ENCODE measurements around the gene PRMT1.

Gene PRMT1

DNA sequence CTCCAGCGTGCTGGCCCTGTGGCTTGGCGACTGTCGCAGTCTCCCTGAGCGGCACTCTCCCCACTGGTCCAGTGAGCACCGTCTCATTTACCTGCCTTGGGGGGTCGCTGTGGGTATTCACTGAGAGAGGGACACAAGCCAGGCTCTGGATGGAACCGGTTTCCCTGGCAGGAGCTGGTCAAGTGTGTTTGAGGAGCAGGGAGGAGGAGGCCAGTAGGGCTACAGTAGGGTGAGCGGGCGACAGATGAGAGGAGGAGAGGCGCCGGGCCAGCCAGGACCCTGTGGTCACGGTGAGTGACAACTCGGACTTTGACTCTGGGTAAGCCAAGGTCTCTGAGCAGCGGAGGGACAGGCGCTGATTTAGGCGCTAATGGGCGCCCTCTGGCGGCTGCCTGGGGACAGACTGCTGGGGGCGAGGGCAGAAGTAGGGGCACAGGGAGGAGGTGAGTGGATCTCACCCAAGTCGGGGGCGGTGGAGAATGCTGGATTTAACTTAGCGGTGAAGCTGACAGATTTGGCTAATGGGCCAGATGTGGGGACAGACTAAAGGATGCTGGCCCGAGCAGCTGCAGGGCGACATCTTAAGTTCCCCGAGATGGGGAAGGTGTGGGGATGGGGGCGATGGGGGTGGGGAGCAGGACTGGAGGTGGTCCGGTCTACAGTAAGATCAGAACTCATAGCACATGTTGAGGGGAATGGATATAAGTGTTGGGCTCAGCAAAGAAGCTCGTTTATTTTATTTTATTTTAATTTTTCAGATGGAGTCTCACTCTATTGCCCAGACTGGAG lies 4.7 kb upstream of the PRMT1 start:
- Histone ChIP-seq H3K4me1 (peaks cover 20 to 69% (median 43%) of the 10 kb centered on the region in 10 experiments), H3K27me3 (no peaks in the 10 kb centered on the region), H3K9me3 (replicated peaks in 1 of 11) (no peaks in the 10 kb centered on the region), H3K27ac (peak overlapping the region in 7 of 11 experiments; percentile 20 to 39 (median 32); a peak in 9 of 22 replicates), H3K36me3 (peaks cover 9 to 61% (median 38%) of the 10 kb centered on the region in 11 experiments; a peak in 20 of 22 replicates), H4K20me1 (peaks cover 0 to 13% (median 0%) of the 10 kb centered on the region in 11 experiments; a peak in 5 of 22 replicates), H3K4me2 (peak overlapping the region; percentile 45 to 76 (median 57); a peak in 20 of 22 replicates), H3K9ac (peak overlapping the region; percentile 11 to 64 (median 51); a peak in 17 of 22 replicates), H3K4me3 (no peak overlapping the region)
- no peak for TF ChIP-seq Cebpa-rat (IDR thresholded peaks at IDR 0.05)

DNA sequence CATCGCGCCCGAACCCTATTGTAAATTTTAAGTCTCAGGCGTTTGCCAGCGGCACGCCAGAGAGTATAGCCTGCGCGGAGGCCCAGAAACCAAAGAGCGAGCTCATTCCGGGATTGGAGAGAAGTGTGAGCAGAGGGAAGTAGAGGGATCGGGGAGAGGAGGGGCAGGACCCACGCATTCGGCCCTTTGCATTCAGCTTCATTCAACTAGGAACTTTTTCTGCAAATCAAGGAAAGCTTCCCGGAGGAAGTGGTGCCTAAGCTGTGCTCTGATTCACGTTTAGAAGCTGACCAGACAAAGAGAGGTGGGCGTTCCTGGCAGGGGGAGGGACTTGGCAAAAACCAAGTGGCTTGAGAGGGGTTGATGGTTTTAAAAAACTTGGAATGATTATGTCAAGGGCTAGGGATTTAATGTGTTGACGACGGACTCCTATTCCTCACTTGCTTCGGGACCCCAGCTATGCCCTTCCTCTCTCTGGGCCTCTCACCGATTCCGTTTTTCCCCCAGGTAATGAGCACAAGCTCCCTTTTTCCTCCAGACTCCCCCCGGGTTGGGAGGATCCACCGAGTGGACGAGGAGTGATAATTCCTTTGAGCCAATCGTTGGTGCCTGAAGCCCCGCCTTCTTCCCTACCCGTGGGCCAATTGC lies 811 bp upstream of the PRMT1 start:
- peak overlapping the region; percentile 69 to 85 (median 79) for H3K4me2 ChIP-seq
- H4K20me1 ChIP-seq = peaks cover 16 to 45% (median 36%) of the 10 kb centered on the region in 11 experiments; a peak in 21 of 22 replicates
- H3K27me3 ChIP-seq = no peaks in the 10 kb centered on the region
- H3K4me1 ChIP-seq = peaks cover 38 to 72% (median 67%) of the 10 kb centered on the region in 10 experiments
- peak overlapping the region; percentile 40 to 68 (median 58) for H3K4me3 ChIP-seq
- H3K9ac ChIP-seq = peak overlapping the region; percentile 94 to 100 (median 100)
- H3K9me3 ChIP-seq (replicated peaks in 1 of 11) = no peaks in the 10 kb centered on the region
- H3K36me3 ChIP-seq = peaks cover 4 to 36% (median 15%) of the 10 kb centered on the region in 11 experiments
- H3K27ac ChIP-seq = peak overlapping the region; percentile 93 to 100 (median 99)
- no peak for TF ChIP-seq Cebpa-rat (IDR thresholded peaks at IDR 0.05)

DNA sequence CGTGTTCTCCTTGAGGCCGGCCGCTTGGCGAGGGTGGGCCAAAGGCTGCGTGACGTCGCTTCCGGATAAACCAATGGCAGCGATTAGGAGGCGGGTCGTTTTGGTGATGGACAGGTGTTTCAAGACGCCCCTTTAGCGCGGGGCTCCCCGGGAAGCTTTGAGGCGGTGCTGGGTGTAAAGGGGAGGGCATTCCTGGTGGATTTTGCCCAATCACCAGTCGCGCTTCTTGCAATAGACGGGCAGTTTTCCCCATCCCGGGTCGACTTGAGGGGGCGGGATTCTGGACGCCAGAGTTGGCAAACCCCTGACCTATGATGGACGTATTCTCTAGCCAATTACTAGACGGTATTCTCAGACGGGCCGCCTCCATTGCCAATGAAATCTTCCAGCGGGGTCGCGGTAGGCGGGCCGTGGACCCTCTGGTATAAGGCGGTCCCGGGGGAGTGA lies 264 bp upstream of the PRMT1 start:
- H3K9me3 ChIP-seq (replicated peaks in 1 of 11) = no peaks in the 10 kb centered on the region
- peak in 5 of 11 experiments; percentile 10 to 79 (median 45); a peak in 5 of 22 replicates for TF ChIP-seq Cebpa-rat (IDR thresholded peaks at IDR 0.05)
- peak overlapping the region; percentile 93 to 100 (median 99) for H3K27ac ChIP-seq
- H3K27me3 ChIP-seq = no peaks in the 10 kb centered on the region
- H3K9ac ChIP-seq = peak overlapping the region; percentile 94 to 100 (median 100)
- peaks cover 9 to 37% (median 19%) of the 10 kb centered on the region in 11 experiments for H3K36me3 ChIP-seq
- peaks cover 16 to 46% (median 42%) of the 10 kb centered on the region in 11 experiments; a peak in 21 of 22 replicates for H4K20me1 ChIP-seq
- H3K4me1 ChIP-seq = peaks cover 41 to 67% (median 63%) of the 10 kb centered on the region in 10 experiments
- peak overlapping the region in 5 of 11 experiments; percentile 89 to 98 (median 96); a peak in 6 of 22 replicates for H3K4me2 ChIP-seq
- peak overlapping the region; percentile 77 to 100 (median 96) for H3K4me3 ChIP-seq

DNA sequence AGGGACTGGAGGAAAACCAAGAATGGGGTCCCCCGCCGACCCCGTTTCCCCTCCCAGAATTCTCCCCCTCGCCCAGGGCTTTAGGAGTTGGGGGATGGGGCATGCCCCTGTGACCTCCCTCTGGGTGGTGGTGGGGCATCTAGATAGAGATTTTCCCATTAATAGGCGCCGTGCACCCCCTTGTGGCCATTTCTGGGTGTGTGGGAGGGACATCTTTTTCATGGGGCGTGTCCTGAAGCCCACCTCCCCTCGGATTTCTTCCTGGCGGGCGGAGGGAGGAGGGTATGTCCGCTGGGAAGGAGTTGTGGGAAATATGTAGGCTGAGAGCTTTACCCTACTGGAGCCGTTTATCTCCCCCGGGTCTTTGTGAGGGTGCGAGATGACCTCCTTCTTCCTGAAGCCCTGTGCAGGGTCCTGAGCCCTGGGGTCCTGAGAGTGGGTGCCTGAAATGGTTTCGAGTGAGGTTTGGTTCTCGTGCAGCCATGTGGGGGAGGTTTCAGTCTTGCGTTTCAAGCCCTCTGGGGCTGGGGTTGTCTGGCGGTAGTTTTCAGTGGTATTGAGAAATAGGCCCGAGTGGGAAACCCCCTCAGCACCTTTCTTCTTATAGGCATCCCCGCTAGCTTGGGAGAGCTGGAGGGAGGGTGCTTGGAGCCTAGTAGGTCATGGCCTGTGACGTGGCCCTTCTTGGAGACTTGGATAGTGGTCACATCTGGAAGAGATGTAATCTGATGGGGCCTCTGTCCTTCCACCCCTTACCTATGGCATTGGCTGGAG lies 1.0 kb downstream of the PRMT1 start:
- peak overlapping the region; percentile 70 to 100 (median 98); a peak in 21 of 22 replicates for H3K27ac ChIP-seq
- H3K27me3 ChIP-seq = no peaks in the 10 kb centered on the region
- H3K4me2 ChIP-seq = peak overlapping the region; percentile 87 to 98 (median 95)
- H3K4me1 ChIP-seq = peaks cover 43 to 68% (median 57%) of the 10 kb centered on the region in 10 experiments
- H3K9me3 ChIP-seq (replicated peaks in 1 of 11) = no peaks in the 10 kb centered on the region
- peak in 5 of 11 experiments; percentile 11 to 89 (median 76); a peak in 8 of 22 replicates for TF ChIP-seq Cebpa-rat (IDR thresholded peaks at IDR 0.05)
- peaks cover 16 to 56% (median 55%) of the 10 kb centered on the region in 11 experiments; a peak in 21 of 22 replicates for H4K20me1 ChIP-seq
- peak overlapping the region; percentile 77 to 100 (median 96) for H3K4me3 ChIP-seq
- H3K9ac ChIP-seq = peak overlapping the region; percentile 86 to 100 (median 100)
- H3K36me3 ChIP-seq = peaks cover 22 to 46% (median 31%) of the 10 kb centered on the region in 11 experiments

DNA sequence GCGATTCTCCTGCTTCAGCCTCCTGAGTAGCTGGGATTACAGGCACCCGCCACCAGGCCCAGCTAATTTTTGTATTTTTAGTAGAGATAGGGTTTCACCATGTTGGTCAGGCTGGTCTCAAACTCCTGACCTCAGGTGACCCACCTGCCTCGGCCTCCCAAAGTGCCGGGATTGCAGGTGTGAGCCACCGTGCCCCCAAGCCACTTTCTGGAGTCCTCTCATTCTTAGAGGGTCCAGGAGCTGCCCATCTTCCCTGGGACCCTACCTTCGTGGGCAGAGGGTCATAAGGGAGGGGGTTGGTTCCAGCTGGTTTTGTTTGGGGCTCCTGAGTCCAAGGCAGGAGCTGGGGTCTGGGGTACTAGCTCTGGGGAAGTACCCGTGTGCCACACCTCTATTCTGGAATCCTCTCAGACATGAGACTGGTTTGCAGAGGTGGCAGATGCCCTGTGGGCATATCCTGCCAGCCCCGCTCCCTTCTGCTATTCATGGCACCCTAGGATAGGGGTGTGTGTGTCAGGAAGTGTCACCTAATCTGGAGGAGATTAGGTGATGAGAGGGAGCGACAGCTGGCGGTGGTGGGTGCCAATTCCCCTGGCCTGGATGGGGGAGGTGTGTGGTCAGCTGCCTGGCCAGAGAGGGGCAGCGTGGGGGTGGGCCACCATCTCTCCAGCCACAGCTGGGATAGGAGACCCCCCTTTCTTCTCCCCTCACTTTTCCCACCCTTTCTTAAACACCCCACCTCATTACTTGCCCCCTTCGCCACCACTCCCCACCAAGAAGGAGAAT lies 2.1 kb downstream of the PRMT1 start:
- Histone ChIP-seq H3K4me3 (peak overlapping the region in 9 of 10 experiments; percentile 77 to 100 (median 97); a peak in 16 of 20 replicates), H3K9ac (peak overlapping the region; percentile 49 to 100 (median 100); a peak in 17 of 22 replicates), H3K9me3 (replicated peaks in 1 of 11) (no peaks in the 10 kb centered on the region), H3K4me2 (peak overlapping the region; percentile 87 to 98 (median 95); a peak in 21 of 22 replicates), H3K4me1 (peaks cover 43 to 63% (median 50%) of the 10 kb centered on the region in 10 experiments), H4K20me1 (peaks cover 16 to 67% (median 66%) of the 10 kb centered on the region in 11 experiments; a peak in 21 of 22 replicates), H3K36me3 (peaks cover 33 to 52% (median 40%) of the 10 kb centered on the region in 11 experiments), H3K27ac (peak overlapping the region in 9 of 11 experiments; percentile 39 to 100 (median 100); a peak in 16 of 22 replicates), H3K27me3 (no peaks in the 10 kb centered on the region)
- TF ChIP-seq Cebpa-rat (IDR thresholded peaks at IDR 0.05) = no peak

DNA sequence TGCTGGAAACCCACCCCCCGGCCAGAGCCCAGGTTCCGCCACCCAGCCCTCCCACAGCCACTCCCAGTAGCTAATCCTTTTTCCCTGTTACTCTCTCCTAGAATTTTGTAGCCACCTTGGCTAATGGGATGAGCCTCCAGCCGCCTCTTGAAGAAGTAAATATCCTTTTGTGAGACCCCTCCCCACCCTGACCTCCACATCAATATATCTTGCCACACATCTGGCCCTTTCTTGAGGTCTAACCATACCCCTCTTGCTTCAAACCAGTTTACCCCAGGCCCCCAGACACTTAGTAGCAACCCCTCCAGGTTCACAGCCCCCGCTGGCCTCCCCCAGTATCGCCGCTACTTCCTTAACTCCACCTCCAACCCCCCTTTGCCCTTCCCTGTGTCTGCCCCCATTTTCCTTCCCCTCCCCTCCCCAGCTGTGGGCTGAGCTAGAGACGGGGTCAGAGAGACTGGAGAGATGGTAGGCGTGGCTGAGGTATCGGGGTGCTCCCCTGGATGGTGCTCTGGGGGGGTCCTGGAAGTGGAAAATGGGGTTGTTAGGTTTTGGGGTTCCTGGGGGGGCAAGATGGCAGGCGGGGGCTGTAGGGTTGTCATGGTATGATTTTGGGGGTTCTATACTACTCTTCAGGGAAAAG lies 2.8 kb downstream of the PRMT1 start:
- Histone ChIP-seq H3K27ac (peak overlapping the region in 10 of 11 experiments; percentile 39 to 100 (median 62); a peak in 19 of 22 replicates), H3K9ac (peak overlapping the region; percentile 41 to 100 (median 97); a peak in 19 of 22 replicates), H3K9me3 (replicated peaks in 1 of 11) (no peaks in the 10 kb centered on the region), H3K4me2 (peak overlapping the region; percentile 87 to 98 (median 95)), H4K20me1 (peaks cover 16 to 74% (median 73%) of the 10 kb centered on the region in 11 experiments; a peak in 21 of 22 replicates), H3K36me3 (peaks cover 39 to 59% (median 47%) of the 10 kb centered on the region in 11 experiments), H3K4me3 (peak overlapping the region in 8 of 10 experiments; percentile 25 to 100 (median 96); a peak in 12 of 20 replicates), H3K4me1 (peaks cover 42 to 66% (median 44%) of the 10 kb centered on the region in 10 experiments), H3K27me3 (no peaks in the 10 kb centered on the region)
- TF ChIP-seq Cebpa-rat (IDR thresholded peaks at IDR 0.05) = no peak
